HEK293 (cell line): Measurements from ENCODE around the gene TMEM121.

Source experiments
- GLI4 ChIP-seq: fragments of 450-650 bp; formaldehyde crosslinking; IDR thresholded peaks from 2 replicates; pipeline ENCODE4 v1.5.1; 2016; ENCODE audit warnings: missing biosample characterization, missing genetic modification characterization
- GLIS1 ChIP-seq: fragments of 450-650 bp; formaldehyde crosslinking; IDR thresholded peaks from 2 replicates; pipeline ENCODE4 v1.5.1; 2016; ENCODE audit warnings: missing biosample characterization, missing genetic modification characterization
- IKZF3 ChIP-seq: fragments of 450-650 bp; IDR thresholded peaks from 2 replicates; pipeline ENCODE4 v1.5.0; 2018; ENCODE audit warnings: missing biosample characterization, mild to moderate bottlenecking, missing genetic modification characterization, moderate library complexity
- KLF7 ChIP-seq: fragments of 450-650 bp; formaldehyde crosslinking; IDR thresholded peaks from 2 replicates; pipeline ENCODE4 v1.5.1; 2016; ENCODE audit warnings: missing biosample characterization, missing genetic modification characterization, borderline replicate concordance
- KLF9 ChIP-seq: fragments of 450-650 bp; formaldehyde crosslinking; IDR thresholded peaks from 2 replicates; pipeline ENCODE4 v1.5.1; 2016; ENCODE audit warnings: missing biosample characterization, missing genetic modification characterization, low read depth
- MEIS1 ChIP-seq: sonication (generic); formaldehyde crosslinking; IDR thresholded peaks from 2 replicates; pipeline ENCODE4 v1.8.1; 2022; ENCODE audit warnings: missing genetic modification reagents, mild to moderate bottlenecking, borderline replicate concordance
- SP3 ChIP-seq: fragments of 450-650 bp; formaldehyde crosslinking; IDR thresholded peaks from 2 replicates; pipeline ENCODE4 v1.5.1; 2016; ENCODE audit warnings: missing biosample characterization, missing genetic modification characterization
- TCF7L2 ChIP-seq: IDR thresholded peaks from 2 replicates; pipeline ENCODE4 v1.6.1; 2011; ENCODE audit warnings: low read depth, mild to moderate bottlenecking, inconsistent platforms, low read length, moderate library complexity, borderline replicate concordance
- ZEB2 ChIP-seq: fragments of 450-650 bp; formaldehyde crosslinking; IDR thresholded peaks from 2 replicates; pipeline ENCODE4 v1.5.1; 2016; ENCODE audit warnings: missing biosample characterization, missing genetic modification characterization
- ZFHX2 ChIP-seq: fragments of 450-650 bp; formaldehyde crosslinking; conservative IDR thresholded peaks from 2 replicates; pipeline ENCODE4 v1.5.1; 2016; ENCODE audit warnings: missing biosample characterization, missing genetic modification characterization
- ZNF138 ChIP-seq: fragments of 450-650 bp; formaldehyde crosslinking; IDR thresholded peaks from 2 replicates; pipeline ENCODE4 v1.5.1; 2016; ENCODE audit warnings: missing biosample characterization, missing genetic modification characterization, borderline replicate concordance
- ZNF311 ChIP-seq: fragments of 450-650 bp; formaldehyde crosslinking; IDR thresholded peaks from 2 replicates; pipeline ENCODE4 v1.5.1; 2017; ENCODE audit warnings: missing biosample characterization, missing genetic modification characterization, borderline replicate concordance
- ZNF394 ChIP-seq: fragments of 450-650 bp; formaldehyde crosslinking; IDR thresholded peaks from 2 replicates; pipeline ENCODE4 v1.5.1; 2016; ENCODE audit warnings: missing biosample characterization, missing genetic modification characterization, mild to moderate bottlenecking, moderate library complexity, borderline replicate concordance
- ZNF561 ChIP-seq: fragments of 450-650 bp; IDR thresholded peaks from 2 replicates; pipeline ENCODE4 v1.5.1; 2018; ENCODE audit warnings: missing biosample characterization, missing genetic modification characterization, borderline replicate concordance
- ZNF600 ChIP-seq: fragments of 450-650 bp; formaldehyde crosslinking; IDR thresholded peaks from 2 replicates; pipeline ENCODE4 v1.5.1; 2016; ENCODE audit warnings: missing biosample characterization, missing genetic modification characterization
- ZNF610 ChIP-seq: fragments of 450-650 bp; formaldehyde crosslinking; IDR thresholded peaks from 2 replicates; pipeline ENCODE4 v1.5.1; 2016; ENCODE audit warnings: missing biosample characterization, missing genetic modification characterization, borderline replicate concordance
- ZNF629 ChIP-seq: fragments of 450-650 bp; formaldehyde crosslinking; IDR thresholded peaks from 2 replicates; pipeline ENCODE4 v1.5.1; 2017; ENCODE audit warnings: missing biosample characterization, missing genetic modification characterization
- ZNF654 ChIP-seq: fragments of 450-650 bp; formaldehyde crosslinking; IDR thresholded peaks from 2 replicates; pipeline ENCODE4 v1.5.1; 2016; ENCODE audit warnings: low read depth, missing biosample characterization, missing genetic modification characterization
- ZNF785 ChIP-seq: fragments of 450-650 bp; formaldehyde crosslinking; IDR thresholded peaks from 2 replicates; pipeline ENCODE4 v1.5.1; 2016; ENCODE audit warnings: missing biosample characterization, missing genetic modification characterization
- TF ChIP-seq, protein P1 (sequence below): fragments of 450-650 bp; formaldehyde crosslinking; conservative IDR thresholded peaks from 2 replicates; pipeline ENCODE4 v1.5.1; 2016; ENCODE audit warnings: low read depth, missing biosample characterization, missing genetic modification characterization
- TF ChIP-seq, protein P2 (sequence below): fragments of 450-650 bp; formaldehyde crosslinking; IDR thresholded peaks from 2 replicates; pipeline ENCODE4 v1.5.1; 2016; ENCODE audit warnings: missing biosample characterization, missing genetic modification characterization
- TF ChIP-seq, protein P3 (sequence below): fragments of 450-650 bp; formaldehyde crosslinking; IDR thresholded peaks from 2 replicates; pipeline ENCODE4 v1.5.1; 2016; ENCODE audit warnings: missing biosample characterization, missing genetic modification characterization
- TF ChIP-seq, protein P4 (sequence below): sonication (generic); formaldehyde crosslinking; IDR thresholded peaks from 2 replicates; pipeline ENCODE4 v1.8.1; 2022; ENCODE audit warnings: mild to moderate bottlenecking, moderate library complexity, missing genetic modification reagents
- TF ChIP-seq, protein P5 (sequence below): fragments of 450-650 bp; formaldehyde crosslinking; IDR thresholded peaks from 2 replicates; pipeline ENCODE4 v1.5.1; 2016; ENCODE audit warnings: missing biosample characterization, missing genetic modification characterization
- TF ChIP-seq, protein P6 (sequence below): fragments of 450-650 bp; formaldehyde crosslinking; IDR thresholded peaks from 2 replicates; pipeline ENCODE4 v1.5.1; 2016; ENCODE audit warnings: missing biosample characterization, missing genetic modification characterization

The TMEM121 gene

DNA sequence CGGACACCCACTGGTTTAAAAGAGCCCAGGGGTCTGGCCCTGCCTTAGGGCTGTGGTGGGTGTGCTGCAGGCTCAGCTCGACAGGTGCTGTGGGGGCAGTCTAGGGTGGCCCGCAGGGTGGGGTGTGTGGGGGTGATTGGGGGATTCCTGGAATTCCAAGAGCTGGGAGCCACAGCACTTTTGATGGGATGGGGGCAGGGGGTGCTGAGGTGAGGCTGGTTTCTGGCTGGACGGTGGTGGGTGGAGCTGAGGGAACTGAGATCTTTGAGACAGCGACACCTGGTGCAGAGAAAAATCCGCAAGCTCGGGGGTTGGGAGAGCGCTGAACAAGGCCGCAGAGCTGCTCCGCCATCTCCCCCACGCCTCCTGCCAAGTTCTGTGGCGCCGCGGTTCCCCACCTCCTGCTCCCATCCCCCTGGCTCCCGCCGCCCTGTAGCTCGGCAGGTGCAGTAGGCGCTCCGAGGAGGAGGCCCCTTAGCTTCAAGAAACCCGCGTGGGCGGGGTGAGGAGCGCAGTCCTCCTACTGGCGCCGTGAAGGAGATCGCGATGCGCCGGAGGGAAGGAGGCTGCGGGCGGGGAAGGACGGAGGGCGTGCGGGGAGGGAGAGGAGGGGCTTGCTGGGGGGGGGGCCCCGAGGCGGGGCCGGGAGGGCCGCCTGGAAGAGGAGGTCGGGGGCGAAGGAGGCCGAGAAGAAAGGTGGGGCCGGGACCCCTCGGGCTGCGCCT is 36.7 kb upstream of the TMEM121 start (continued):
- TF ChIP-seq, protein P1, sequence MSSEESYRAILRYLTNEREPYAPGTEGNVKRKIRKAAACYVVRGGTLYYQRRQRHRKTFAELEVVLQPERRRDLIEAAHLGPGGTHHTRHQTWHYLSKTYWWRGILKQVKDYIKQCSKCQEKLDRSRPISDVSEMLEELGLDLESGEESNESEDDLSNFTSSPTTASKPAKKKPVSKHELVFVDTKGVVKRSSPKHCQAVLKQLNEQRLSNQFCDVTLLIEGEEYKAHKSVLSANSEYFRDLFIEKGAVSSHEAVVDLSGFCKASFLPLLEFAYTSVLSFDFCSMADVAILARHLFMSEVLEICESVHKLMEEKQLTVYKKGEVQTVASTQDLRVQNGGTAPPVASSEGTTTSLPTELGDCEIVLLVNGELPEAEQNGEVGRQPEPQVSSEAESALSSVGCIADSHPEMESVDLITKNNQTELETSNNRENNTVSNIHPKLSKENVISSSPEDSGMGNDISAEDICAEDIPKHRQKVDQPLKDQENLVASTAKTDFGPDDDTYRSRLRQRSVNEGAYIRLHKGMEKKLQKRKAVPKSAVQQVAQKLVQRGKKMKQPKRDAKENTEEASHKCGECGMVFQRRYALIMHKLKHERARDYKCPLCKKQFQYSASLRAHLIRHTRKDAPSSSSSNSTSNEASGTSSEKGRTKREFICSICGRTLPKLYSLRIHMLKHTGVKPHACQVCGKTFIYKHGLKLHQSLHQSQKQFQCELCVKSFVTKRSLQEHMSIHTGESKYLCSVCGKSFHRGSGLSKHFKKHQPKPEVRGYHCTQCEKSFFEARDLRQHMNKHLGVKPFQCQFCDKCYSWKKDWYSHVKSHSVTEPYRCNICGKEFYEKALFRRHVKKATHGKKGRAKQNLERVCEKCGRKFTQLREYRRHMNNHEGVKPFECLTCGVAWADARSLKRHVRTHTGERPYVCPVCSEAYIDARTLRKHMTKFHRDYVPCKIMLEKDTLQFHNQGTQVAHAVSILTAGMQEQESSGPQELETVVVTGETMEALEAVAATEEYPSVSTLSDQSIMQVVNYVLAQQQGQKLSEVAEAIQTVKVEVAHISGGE (tag by site-specific recombination): peak; percentile 37; the same call in 1 of the 2 replicates
- no peak for TF ChIP-seq ZNF785
- peak; percentile 46; the same call in 1 of the 2 replicates for TF ChIP-seq ZNF610 (tag by site-specific recombination)
- no peak for TF ChIP-seq ZNF138 (tag by site-specific recombination)
- TF ChIP-seq, protein P2, sequence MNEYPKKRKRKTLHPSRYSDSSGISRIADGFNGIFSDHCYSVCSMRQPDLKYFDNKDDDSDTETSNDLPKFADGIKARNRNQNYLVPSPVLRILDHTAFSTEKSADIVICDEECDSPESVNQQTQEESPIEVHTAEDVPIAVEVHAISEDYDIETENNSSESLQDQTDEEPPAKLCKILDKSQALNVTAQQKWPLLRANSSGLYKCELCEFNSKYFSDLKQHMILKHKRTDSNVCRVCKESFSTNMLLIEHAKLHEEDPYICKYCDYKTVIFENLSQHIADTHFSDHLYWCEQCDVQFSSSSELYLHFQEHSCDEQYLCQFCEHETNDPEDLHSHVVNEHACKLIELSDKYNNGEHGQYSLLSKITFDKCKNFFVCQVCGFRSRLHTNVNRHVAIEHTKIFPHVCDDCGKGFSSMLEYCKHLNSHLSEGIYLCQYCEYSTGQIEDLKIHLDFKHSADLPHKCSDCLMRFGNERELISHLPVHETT (tag by site-specific recombination): 0 out of 2 replicates have a peak, but pooled peaks have one; percentile 30
- peak; percentile 74; the same call in 1 of the 2 replicates for TF ChIP-seq ZNF394 (tag by site-specific recombination)
- TF ChIP-seq MEIS1 (CRISPR knock-in tag): no peak
- peak; percentile 61; the same call in 1 of the 2 replicates for TF ChIP-seq ZNF561 (tag by site-specific recombination)
- TF ChIP-seq ZEB2: peak; percentile 94
- TF ChIP-seq IKZF3 (tag by site-specific recombination): peak; percentile 57
- TF ChIP-seq, protein P3, sequence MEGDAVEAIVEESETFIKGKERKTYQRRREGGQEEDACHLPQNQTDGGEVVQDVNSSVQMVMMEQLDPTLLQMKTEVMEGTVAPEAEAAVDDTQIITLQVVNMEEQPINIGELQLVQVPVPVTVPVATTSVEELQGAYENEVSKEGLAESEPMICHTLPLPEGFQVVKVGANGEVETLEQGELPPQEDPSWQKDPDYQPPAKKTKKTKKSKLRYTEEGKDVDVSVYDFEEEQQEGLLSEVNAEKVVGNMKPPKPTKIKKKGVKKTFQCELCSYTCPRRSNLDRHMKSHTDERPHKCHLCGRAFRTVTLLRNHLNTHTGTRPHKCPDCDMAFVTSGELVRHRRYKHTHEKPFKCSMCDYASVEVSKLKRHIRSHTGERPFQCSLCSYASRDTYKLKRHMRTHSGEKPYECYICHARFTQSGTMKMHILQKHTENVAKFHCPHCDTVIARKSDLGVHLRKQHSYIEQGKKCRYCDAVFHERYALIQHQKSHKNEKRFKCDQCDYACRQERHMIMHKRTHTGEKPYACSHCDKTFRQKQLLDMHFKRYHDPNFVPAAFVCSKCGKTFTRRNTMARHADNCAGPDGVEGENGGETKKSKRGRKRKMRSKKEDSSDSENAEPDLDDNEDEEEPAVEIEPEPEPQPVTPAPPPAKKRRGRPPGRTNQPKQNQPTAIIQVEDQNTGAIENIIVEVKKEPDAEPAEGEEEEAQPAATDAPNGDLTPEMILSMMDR (tag by site-specific recombination): peak; percentile 94
- peak; percentile 98 for TF ChIP-seq ZFHX2 (tag by site-specific recombination)
- TF ChIP-seq, protein P4, sequence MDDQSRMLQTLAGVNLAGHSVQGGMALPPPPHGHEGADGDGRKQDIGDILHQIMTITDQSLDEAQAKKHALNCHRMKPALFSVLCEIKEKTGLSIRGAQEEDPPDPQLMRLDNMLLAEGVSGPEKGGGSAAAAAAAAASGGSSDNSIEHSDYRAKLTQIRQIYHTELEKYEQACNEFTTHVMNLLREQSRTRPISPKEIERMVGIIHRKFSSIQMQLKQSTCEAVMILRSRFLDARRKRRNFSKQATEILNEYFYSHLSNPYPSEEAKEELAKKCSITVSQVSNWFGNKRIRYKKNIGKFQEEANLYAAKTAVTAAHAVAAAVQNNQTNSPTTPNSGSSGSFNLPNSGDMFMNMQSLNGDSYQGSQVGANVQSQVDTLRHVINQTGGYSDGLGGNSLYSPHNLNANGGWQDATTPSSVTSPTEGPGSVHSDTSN (CRISPR knock-in tag): no peak
- TF ChIP-seq KLF7: peak; percentile 77; the same call in 1 of the 2 replicates
- TF ChIP-seq ZNF629 (tag by site-specific recombination): peak; percentile 65
- no peak for TF ChIP-seq TCF7L2
- TF ChIP-seq, protein P5, sequence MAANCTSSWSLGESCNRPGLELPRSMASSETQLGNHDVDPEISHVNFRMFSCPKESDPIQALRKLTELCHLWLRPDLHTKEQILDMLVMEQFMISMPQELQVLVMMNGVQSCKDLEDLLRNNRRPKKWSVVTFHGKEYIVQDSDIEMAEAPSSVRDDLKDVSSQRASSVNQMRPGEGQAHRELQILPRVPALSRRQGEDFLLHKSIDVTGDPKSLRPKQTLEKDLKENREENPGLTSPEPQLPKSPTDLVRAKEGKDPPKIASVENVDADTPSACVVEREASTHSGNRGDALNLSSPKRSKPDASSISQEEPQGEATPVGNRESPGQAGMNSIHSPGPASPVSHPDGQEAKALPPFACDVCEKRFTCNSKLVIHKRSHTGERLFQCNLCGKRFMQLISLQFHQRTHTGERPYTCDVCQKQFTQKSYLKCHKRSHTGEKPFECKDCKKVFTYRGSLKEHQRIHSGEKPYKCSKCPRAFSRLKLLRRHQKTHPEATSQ (tag by site-specific recombination): no peak; the same call in 1 of the 2 replicates
- peak; percentile 91 for TF ChIP-seq GLIS1 (tag by site-specific recombination)
- peak; percentile 44 for TF ChIP-seq ZNF654 (tag by site-specific recombination)
- peak; percentile 85 for TF ChIP-seq SP3 (tag by site-specific recombination)
- TF ChIP-seq, protein P6, sequence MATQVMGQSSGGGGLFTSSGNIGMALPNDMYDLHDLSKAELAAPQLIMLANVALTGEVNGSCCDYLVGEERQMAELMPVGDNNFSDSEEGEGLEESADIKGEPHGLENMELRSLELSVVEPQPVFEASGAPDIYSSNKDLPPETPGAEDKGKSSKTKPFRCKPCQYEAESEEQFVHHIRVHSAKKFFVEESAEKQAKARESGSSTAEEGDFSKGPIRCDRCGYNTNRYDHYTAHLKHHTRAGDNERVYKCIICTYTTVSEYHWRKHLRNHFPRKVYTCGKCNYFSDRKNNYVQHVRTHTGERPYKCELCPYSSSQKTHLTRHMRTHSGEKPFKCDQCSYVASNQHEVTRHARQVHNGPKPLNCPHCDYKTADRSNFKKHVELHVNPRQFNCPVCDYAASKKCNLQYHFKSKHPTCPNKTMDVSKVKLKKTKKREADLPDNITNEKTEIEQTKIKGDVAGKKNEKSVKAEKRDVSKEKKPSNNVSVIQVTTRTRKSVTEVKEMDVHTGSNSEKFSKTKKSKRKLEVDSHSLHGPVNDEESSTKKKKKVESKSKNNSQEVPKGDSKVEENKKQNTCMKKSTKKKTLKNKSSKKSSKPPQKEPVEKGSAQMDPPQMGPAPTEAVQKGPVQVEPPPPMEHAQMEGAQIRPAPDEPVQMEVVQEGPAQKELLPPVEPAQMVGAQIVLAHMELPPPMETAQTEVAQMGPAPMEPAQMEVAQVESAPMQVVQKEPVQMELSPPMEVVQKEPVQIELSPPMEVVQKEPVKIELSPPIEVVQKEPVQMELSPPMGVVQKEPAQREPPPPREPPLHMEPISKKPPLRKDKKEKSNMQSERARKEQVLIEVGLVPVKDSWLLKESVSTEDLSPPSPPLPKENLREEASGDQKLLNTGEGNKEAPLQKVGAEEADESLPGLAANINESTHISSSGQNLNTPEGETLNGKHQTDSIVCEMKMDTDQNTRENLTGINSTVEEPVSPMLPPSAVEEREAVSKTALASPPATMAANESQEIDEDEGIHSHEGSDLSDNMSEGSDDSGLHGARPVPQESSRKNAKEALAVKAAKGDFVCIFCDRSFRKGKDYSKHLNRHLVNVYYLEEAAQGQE (tag by site-specific recombination): 0 out of 2 replicates have a peak, but pooled peaks have one; percentile 11
- no peak for TF ChIP-seq ZNF311
- TF ChIP-seq ZNF600 (tag by site-specific recombination): peak; percentile 91
- TF ChIP-seq KLF9: peak; percentile 66; the same call in 1 of the 2 replicates
- TF ChIP-seq GLI4 (tag by site-specific recombination): 0 out of 2 replicates have a peak, but pooled peaks have one; percentile 28
